HG02885 (cell line): ENCODE measurements around the gene PDE1C.

Source experiments
- ATAC-seq: cut with Tn5 transposase; IDR thresholded peaks from one replicate; pipeline ENCODE4 v1.9.1; 2021; ENCODE audit warnings: mild to moderate bottlenecking; ENCODE audit not compliant: unreplicated experiment, poor library complexity

The PDE1C gene

DNA sequence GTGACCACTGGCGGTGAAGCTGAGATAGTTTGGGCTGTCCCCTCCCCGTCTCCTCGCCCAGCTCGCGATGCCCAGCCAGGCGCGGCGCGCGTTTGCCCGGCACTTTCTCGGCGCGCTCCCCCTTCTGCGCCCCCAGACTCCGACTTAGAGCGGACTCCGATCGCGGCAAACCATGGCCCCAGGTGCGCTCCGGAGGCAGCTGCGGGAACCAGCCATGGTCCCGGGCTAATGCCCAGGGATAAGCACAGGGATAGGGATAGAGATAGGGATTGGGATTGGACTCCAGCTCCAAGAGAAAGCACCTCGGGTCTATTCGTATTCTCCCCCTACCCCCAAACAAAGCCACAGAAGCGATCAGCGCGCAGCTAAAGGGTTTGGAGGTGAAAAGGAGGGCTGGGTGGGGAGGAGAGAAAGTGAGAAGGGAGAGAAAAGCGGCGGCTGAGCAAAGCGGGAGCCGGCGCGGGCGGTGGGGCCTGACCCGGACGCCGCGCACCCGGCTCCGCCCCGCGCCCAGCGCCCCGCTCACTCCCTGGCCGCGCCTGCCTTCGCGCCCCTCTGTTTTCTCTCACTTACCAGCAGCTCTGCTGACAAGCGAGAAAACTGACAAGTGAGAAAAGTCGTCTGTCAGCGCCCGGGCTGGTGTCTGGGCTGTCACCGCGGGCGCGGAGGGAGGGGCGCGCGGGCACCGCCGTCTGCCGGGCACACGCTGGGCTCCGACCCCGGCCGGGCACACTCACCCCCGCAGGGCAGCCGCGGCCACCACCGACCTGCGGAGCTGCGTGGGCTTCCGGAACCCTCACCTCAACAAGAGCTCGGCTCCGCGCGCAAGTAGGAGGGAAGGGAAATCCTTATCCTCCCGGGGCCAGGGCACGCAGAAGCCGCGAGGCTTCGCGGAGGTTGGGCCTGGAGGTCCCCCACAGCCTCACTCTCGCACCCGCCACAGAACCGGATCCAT, at the start of gene PDE1C:
TSS of gene PDE1C (minus strand) at position 2 of the 955 bp plus-strand sequence.
- no peak for ATAC-seq

DNA sequence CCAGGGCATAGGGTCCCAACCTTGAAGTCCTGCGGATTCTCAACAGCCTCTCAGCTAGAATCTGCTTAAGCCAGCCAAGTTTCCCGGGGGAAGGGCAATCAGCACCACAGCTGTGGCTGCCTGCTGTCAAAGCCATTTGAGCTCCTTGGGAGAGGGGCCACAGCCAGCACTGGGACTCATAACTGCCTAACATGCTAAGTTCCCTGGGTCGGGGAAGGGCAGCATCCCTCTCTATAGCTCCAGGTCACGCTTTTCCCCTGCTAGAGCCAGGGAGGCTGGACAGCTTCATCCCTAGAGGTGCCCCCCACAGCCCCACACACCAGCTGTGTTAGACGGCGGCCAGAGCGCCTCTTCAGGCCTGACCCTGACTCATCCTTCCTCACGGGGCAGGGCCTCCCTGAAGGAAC, 49.6 kb upstream of the PDE1C start:
- no peak for ATAC-seq

GRCh38 chr7:32117837-32118236, 47.6 kb upstream of the PDE1C start:
- no peak for ATAC-seq

GRCh38 chr7:32116436-32116835, 46.2 kb upstream of the PDE1C start:
- no peak for ATAC-seq

DNA sequence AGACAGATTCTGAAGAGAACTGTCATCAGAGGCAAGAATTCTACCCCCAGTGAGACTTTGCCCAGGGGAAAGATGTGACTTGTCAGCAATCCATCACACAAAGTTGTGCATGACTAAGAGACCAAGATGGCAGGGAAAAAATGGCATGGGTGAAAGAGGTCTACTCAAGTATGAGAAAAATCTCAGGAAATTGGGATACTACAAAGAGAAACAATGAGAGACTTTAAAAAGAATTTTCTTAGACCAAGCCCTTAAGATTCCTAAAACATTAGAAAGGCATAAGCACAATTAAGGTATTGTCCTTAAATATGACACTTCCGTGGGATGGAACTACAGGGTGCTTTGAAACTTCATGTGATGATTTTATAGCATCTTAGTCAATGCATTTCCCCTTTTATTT, 45.6 kb upstream of the PDE1C start:
- ATAC-seq: no peak

- ATAC-seq: no peak
Observed at GRCh38 chr7:32108651-32109050, 38.4 kb upstream of the PDE1C start.

- no peak for ATAC-seq
Observed at GRCh38 chr7:32104766-32105165, 34.6 kb upstream of the PDE1C start.

DNA sequence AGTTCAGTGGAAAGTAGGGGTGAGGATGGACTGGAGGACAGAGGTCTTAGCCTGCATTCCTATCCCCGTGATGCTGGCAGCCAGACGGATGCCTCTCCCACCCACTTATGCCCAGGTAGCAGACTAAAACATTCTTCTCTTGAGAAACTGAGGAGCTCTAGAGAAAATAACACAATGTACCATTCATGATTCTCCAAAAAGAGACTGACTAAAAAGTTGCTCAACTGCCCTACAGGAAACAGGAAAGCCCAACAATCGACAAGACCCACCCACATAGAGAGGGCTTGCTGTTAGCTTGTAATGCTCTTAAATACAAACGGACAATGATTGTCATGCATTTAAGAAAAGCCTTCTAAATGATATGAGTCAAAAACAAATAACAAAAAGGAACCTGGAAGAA, 33.2 kb upstream of the PDE1C start:
- no peak for ATAC-seq

DNA sequence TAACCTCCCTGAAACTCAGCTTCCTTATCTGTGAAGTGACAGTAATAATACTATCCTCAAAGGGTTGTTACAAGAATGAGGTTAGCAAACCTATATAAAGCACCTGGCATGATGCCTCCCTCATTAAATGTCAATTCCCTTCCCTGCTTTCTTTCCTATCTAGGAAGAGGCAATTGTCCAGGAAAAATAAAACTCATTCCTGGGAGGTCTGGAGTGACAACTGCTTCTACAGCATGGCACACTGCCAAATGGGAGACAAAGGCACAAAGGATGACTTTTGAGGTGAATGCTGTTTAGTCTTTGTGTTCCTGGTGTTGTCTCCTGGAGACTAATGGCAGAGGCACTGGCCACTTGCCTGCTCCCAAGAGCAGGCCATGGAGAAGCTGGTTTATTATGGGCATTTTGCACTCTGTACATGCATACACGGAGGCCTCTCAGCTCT, 32.2 kb upstream of the PDE1C start:
- no peak for ATAC-seq

DNA sequence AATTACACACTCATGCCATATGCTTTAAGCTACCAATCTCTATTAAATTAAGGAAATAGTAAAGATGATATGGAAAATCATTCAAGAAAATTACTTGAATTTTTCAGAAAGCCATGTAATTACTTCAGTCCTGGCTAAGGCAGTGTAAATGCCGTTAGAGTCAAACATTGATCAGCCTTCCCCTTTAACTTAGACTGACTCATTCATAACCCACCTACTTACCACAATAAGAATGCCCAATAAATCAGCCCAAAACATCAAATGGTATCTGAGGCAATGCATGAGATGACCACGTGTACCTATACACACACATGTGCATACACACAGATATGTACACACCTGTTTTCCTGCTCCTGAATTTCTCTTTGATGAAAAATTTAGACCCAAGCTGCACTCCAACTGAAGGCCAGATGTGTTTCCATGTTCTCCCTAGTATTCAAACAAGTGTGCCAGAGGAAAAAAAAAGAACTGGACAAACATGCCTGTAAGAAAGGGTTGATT, 30.2 kb upstream of the PDE1C start:
- ATAC-seq: no peak

- ATAC-seq: no peak
Observed at GRCh38 chr7:32094516-32094915, 24.3 kb upstream of the PDE1C start.

GRCh38 chr7:32093415-32094408, 23.5 kb upstream of the PDE1C start:
- no peak for ATAC-seq

- no peak for ATAC-seq
Observed at GRCh38 chr7:32092346-32092745, 22.1 kb upstream of the PDE1C start.

- ATAC-seq: no peak
Observed at GRCh38 chr7:32091608-32092210, 21.5 kb upstream of the PDE1C start.

DNA sequence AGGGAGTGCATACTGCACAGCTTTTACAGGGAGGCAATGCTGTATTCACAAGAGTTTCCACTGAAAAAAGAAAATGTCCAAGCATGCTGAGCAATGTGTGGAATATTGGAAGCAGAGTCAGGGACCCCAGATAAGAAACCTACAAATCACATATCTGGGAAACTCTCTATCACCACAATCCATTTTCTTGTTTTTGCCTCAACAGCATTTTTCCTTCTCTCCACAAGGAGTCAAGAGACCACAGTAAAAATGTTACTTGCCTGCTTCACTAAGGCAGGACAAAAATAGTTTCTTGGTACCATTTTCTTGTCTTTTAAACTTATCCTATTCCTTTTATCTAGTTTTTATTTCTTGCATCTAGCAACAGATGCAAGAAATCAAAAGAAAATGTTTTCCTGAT, 19.5 kb upstream of the PDE1C start:
- no peak for ATAC-seq

- ATAC-seq: no peak
Observed at GRCh38 chr7:32089256-32089655, 19.0 kb upstream of the PDE1C start.

DNA sequence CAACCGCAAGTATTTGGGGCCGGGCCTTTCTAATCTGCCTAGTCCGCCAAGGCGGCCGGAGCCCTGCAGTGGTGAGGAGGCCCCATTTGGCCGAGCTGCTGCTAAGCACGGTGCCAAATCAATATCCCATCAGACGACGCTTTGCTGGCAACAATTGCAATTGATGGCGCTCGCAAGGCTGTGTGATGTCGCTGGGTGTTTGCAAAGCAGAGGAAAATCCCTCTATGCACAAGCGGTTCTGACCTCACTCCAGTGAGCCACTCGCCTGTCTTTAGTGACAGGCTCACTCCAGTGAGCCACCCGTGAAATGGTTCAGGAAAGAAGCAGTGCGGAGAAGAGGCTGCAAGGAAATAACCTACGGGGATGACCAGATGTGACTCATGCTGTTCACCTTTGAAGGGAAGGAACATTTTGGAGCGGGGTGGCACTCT, 18.3 kb upstream of the PDE1C start:
- ATAC-seq: no peak

- no peak for ATAC-seq
Observed at GRCh38 chr7:32079510-32079909, 9.3 kb upstream of the PDE1C start.

GRCh38 chr7:32078824-32079223, 8.6 kb upstream of the PDE1C start:
- no peak for ATAC-seq

- ATAC-seq: no peak
Observed at GRCh38 chr7:32077806-32078205, 7.6 kb upstream of the PDE1C start.
